GM15510 (cell line): ENCODE data around the gene ARSJ.

Experiments used
- POLR2A ChIP-seq: IDR thresholded peaks from 3 replicates; pipeline ENCODE4 v1.6.1; 2011; ENCODE audit warnings: borderline replicate concordance; ENCODE audit not compliant: insufficient read length; ENCODE audit errors: extremely low read depth

Gene ARSJ

DNA sequence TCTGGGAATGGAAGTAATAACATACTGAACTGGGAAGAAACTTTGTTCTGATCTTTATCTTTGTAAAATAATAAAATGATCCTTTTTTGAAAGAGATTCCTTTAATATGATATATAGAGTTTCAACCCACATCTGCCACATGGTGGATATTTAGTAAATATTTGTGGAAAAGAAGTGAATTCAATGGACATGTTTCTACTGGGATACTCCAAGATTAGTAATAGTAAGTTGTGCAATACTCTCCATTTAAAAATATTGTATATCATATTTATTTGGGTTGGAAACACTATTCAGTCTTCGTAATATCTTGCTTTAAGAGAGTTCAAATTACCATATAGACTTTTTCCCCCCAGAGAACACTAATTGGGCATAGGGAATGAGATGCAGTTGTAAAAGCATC is 17.8 kb upstream of the ARSJ start:
- no peak for TF ChIP-seq POLR2A

DNA sequence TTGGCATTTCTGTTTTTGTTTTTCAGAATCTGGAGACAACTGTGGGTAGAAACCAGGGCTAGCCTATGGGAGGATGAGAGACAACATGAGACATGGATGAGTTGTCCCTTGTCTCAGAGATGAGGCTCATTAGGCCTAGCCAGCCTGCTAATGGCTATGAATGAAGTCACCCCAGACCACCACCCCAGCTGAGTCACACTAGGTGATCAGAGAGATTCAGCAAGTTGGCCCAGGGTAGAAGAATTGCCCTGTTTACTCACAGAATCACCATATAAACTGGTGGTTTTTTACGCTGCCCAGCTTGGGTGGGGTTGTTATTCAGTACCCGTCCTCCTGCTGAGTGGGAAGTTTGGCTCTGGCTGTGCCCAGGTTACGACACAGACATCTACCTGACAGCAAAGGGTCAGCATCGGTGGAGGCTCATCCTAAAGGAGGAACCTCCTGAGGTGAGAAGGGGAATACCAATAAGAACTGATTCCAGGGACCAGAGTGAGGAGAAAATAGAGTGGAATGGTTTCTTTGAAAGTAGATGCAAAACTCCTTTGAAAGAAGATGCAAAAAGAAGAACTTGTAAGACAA is 17.2 kb upstream of the ARSJ start:
- no peak for TF ChIP-seq POLR2A

DNA sequence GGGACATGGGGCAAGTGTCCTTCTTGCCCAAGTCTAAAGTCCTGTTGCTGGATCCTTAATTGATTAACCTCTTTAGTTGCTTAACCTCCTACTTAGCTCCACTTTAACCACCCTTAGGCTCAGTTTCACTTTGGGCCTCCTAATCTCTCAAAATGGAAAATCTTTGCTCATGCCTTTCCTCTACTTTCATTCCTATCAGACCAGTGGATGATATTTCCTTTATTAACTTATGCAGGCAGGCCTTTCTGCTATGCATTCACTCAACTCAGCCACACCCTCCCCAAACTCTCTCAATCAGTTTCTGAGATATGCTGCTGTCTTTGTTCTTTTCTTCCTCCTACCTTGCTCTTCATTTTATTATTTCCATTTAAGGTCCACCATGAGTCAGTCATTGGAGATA is 14.4 kb upstream of the ARSJ start:
- no peak for TF ChIP-seq POLR2A

DNA sequence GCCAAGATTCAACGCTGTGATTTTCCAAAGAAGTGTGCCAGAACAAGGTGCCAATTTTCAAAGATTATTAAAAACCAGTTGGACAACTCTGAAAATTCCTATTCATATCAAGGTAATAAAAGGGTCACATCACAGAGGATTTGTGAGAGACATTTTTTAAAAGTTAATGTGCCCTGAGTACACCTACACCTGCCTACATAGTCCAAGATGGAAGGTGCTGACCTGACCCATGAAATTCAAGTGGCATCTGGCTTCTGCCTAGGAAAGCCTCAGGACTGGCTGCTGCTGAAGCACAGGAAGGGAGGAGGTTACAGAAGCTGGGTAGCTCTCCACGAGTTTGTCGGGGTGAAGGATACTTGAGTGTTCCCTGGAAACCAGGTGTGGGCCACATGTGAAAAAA is 11.4 kb upstream of the ARSJ start:
- no peak for TF ChIP-seq POLR2A

DNA sequence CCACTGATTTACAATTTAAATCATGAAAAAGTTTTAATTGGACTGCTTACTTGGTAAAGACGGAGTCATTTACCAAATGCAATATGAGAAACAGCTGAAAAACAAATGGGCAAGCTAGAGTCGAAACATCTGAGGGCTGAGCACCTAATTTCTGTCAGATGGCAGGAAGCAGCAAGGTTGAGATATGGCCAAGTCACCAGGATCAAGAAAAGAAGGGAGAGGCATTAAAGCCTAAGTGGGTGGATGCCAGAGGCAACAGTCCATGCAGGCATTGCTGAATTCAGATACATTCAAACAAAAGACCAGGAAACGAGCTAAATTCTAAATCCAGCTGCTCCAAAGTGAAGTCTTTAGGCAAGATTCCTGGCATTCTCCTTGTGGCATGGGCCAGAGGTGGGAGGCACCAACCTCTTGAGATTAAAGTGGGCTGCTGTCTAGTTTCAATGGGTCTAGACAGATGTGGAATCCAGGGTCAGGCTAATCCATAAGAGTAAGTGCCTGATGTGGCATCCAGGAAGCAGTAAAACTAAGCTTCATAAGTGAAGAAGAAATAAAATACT is 8.0 kb upstream of the ARSJ start:
- TF ChIP-seq POLR2A, result no peak

DNA sequence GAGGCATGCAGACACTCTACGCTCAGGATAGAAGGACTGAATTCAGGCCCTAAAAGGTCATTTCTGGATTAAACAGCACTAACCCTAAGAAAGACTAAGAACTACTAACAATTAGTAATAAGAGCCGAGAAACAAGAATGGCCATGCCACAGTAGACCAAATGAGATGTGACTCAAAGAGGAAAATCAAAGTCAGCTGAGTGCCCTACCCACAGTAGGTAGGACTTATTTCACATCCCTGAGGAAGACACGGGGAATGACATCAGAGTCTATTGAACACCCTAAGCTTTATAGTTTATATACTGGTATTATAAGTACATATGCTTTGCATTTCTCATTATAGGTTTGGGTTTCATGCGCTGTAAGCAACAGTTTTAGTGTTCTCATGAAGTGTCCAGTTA is 2.7 kb upstream of the ARSJ start:
- no peak for TF ChIP-seq POLR2A

DNA sequence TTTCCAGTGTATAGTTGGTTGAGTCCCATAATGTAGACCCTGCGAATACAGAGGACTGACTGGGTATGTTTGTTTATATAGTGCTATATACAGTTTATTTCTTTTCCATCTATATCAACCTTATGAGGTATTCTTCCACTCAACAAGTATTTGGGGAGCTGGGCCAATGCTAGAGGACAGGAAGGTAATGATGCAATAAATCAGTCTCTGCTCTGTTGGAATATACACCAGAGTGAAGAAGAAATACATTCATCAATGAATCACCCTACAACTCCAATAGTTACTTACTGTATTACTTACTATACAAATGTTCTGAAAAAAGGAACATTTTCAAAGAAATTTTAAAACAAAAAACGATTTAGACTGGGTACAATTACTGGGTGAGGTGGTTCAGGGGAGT is 2.1 kb upstream of the ARSJ start:
- TF ChIP-seq POLR2A, result no peak

DNA sequence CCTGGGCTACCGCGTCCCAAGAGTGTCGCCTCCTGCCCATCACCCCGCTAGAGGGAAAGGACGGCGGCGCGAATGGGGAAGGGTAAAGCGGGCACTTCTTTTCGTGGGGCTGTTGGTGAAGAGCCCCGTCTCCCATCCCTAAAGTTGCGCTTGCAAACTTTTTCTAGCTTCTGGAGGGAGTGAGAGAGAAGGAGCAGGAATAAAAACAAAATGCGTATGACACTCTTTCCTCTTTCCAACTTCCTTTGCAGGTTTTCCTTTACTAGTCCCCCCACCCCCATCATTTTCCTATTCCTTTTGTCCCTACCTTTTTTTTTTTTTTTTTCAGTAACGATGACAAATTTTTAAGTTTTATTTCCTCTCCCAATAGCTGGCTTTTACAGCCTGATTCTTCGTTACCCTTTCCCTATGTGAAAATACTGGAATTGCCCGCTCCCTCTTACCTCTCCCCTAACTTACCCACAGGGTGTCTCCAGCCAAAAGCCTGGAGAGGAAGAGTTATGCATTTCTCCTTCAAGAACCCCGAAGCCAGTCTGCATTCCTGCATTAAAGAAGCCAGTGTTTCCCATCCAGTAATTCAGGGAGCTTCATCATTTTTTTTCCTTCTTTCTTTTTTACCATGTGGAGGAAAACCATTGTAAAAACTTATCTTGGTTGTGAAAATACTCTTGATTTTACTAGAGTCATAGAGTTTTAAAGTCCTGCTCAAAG is 613 bp upstream of the ARSJ start:
- no peak for TF ChIP-seq POLR2A

DNA sequence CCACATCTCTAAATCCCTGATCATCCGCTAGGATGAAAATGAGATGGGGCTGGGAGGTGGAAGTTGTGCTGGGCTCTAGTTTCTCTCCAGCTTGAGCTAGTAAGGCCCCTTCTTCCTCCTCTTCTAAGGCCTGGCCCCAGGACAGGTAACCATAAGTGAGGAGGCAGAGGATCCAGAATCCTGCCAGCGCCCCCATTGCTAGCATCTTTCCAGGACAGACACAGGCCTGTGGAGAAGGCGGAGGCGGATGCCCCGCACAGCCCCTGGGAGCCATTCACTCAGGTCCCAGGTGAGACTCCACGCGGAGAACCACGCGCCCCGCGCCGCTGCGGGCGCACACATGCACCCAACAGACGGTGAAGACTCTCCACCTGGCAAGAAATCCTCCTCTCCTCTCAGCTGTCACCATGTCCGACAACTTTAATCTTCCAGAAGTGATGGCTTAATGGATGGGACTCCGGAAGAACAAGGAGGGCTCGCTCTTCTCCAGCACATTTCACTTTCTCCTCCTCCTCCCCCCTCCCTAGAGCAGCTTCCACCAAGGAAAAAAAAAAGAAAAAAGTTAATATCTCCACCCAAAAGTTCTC is 793 bp downstream of the ARSJ start:
- TF ChIP-seq POLR2A, result no peak

DNA sequence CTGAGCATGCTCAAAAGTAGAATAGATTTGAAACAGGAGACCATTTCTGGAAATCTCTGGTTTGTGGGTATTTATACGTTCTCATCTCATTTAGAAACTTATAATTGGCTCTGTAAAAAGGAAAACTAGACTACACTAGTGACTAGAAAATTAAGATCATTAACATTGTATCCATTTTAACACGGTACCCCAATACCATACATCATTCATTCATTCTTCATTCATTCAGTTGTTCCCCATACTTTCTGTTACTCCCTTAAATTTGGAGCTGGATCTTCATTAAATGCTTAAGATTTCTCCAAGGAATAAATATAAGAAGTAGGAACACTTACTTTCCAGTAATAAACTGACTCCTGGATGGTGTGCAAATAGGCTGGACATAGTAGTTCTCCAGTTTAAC is 1.3 kb downstream of the ARSJ start:
- TF ChIP-seq POLR2A, result no peak

DNA sequence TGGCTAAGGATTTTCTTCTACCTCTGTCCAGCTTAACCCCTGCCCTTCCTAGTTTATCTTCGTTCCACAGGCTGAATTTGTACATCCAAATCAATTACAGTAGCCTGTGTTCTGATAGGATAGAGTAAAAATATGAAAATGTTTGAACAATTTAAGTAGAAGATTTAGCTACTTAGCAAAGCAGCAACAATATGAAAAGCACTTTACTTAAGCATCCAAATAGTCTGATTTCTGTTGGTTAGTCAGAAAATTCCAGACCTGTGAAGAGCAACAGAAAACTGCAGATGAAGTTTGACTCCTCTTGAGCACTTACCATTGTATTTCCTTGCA is 2.0 kb downstream of the ARSJ start:
- no peak for TF ChIP-seq POLR2A

DNA sequence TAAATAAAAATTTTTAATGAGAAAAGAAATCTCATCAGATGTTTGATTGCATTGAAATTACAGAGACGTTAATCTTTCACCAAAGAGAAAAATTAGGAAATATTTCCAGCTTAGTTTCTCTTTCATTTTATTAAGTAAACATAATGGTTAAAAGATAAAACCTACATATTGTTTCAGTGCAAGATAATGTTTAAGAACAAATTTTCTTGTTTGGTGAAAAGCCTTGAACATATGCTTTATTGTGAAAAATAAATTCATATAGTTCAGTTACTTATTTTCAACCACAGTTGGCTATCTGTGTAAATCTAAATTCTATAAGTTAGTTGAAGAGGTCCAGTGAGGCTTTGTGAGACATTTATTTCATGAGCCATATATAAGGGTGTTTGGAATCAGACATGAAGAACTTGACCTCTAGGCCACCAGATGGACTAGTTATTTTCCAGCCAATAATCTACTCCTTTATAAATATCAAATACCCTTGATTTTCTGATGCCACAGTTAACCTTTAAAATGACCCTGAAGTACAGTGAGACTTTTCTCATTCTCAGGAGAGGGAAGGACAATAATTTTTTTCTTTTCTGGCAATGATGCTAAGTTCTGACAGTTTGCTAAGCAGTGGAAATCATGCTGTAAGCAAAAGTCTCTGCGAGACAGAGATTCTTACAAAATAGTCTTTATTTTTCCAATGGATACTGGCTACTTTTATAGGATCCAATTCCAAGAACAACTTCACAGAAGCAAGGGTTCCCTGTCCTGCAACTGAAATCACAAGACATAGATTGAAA is 2.5 kb downstream of the ARSJ start:
- TF ChIP-seq POLR2A, result no peak

DNA sequence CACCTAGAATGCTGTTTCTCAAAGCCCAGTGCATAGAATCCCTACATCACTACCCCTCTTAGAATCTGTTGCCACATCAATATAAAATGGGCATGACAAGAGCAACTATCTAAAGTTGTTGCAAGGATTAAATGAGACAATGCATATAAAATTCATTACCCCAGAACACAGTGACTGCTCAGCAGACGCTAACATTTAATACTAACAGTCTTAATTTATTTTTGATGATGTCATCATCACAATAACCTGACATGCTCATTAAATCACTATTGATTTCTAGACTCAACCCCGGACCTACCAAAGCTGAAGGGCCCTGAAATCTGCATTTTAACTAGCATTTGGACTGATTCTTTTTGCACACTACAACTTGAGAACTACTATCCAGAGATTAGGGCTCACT is 3.9 kb downstream of the ARSJ start:
- TF ChIP-seq POLR2A, result no peak

DNA sequence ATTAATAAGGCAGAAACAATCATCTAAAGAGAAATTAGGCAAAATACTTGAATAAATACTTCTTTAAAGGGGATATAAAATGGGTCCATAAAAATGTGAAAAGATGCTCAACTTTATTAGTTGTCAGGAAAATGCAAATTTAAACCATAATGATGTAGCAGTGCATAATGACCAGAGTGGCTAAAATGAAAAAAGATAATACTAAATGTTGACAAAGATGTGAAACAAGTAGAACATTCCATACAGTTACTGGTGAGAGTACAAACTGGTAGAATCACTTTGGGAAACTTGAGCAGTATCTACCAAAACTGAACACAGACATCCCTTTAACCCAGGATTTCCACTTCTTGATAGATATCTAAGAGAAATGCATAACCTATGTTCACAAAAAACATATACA is 5.0 kb downstream of the ARSJ start:
- TF ChIP-seq POLR2A, result no peak

DNA sequence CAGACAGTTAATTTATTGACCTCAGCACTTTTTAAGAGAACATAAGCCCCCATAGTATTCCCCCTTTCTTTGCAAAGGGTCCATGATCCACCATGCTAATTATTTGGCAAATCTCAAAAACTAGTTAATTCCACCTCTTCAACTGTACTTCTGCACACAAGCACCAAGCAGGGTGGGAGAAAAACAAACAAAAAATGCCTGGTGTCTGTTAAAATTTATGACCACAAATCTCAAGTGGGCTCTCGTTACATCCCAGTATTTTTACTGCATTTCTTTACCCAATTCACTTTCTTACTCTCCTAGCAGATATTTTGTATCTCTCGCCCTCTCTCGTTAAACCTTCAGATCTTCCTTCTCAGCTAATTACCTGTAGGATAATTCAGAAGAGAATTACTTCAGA is 6.1 kb downstream of the ARSJ start:
- TF ChIP-seq POLR2A, result no peak
